ENCODE data around the gene DCDC2B. TPM values are rescaled to one million over a fixed set of nuclear protein-coding genes. Genes with fewer than 3 reads are reported as not detected.

Gene DCDC2B
- total and polyA plus RNA-seq, 9 donors = 0.15 to 1.1 (median 0.34) TPM; not detected in 1

GRCh38 chr1:32241001-32241763 is 32.3 kb downstream of the DCDC2B start:
- Histone ChIP-seq H3K4me3 (ENCODE audit: low read length) (peak overlapping the region; percentile 78), H3K4me1 (ENCODE audit: control insufficient read depth, insufficient read depth, low read length) (peaks cover 37% of the 10 kb centered on the region), H3K36me3 (ENCODE audit: control insufficient read depth, insufficient read depth, low read length) (peaks cover 6% of the 10 kb centered on the region), H3K27me3 (ENCODE audit: control insufficient read depth, insufficient read depth, low read length) (no peaks in the 10 kb centered on the region), H3K27ac (ENCODE audit: low read length) (peak overlapping the region; percentile 91), H3K9me3 (replicated peaks; ENCODE audit: control insufficient read depth, low read depth, low read length) (no peaks in the 10 kb centered on the region)
- under 1% methylated on average over 52 of the region's 55 CpGs for WGBS (ENCODE audit: insufficient coverage)
- DNase-seq = peak; percentile 86

DNA sequence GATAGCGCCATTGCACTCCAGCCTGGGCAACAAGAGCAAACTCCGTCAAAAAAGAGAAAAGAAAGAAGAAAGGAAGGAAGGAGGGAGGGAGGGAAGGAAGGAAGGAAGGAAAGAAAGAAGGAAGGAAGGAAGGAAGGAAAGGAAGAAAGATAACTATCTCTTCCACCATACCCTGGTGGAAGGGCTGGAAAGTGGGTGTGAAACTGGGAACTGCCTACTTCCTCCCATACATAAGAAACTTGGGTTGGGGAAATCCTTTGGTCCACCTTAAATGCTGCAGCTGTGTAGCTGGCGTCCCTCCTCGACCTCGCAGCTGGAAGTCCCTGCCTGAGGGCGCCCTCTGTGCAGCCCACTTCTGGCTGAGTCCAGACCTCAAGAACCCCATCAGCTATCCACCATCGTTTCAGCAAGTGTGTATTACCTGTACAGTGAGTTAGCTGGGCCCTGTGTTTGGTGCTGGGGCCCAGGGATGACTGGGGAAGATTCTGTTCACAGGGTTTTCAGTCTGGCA is 33.5 kb downstream of the DCDC2B start:
- Histone ChIP-seq H3K4me1 (ENCODE audit: control insufficient read depth, insufficient read depth, low read length) (peaks cover 46% of the 10 kb centered on the region), H3K27me3 (ENCODE audit: control insufficient read depth, insufficient read depth, low read length) (no peaks in the 10 kb centered on the region), H3K9me3 (replicated peaks; ENCODE audit: control insufficient read depth, low read depth, low read length) (no peaks in the 10 kb centered on the region), H3K36me3 (ENCODE audit: control insufficient read depth, insufficient read depth, low read length) (peaks cover 4% of the 10 kb centered on the region), H3K4me3 (ENCODE audit: low read length) (no peak overlapping the region), H3K27ac (ENCODE audit: low read length) (peak overlapping the region; percentile 7)
- DNase-seq = peak; percentile 85
- WGBS (ENCODE audit: insufficient coverage) = 80% methylated on average over 1 of the region's 7 CpGs

- Histone ChIP-seq H3K4me3 (ENCODE audit: low read length) (no peak within 1 kb of the TSS), H3K4me1 (ENCODE audit: control insufficient read depth, insufficient read depth, low read length) (peaks cover 48% of the 10 kb centered on the region), H3K36me3 (ENCODE audit: control insufficient read depth, insufficient read depth, low read length) (no peaks in the 10 kb centered on the region), H3K27me3 (ENCODE audit: control insufficient read depth, insufficient read depth, low read length) (peaks cover 2% of the 10 kb centered on the region), H3K9me3 (replicated peaks; ENCODE audit: control insufficient read depth, low read depth, low read length) (no peaks in the 10 kb centered on the region), H3K27ac (ENCODE audit: low read length) (peak within 1 kb of the TSS; percentile 82)
- WGBS (ENCODE audit: insufficient coverage) = 41% methylated on average over 2 of the region's 3 CpGs
- DNase-seq = peak; percentile 70
Measured at GRCh38 chr1:32246888-32247273, 38.0 kb downstream of the DCDC2B start, which contains the start of gene FAM167B. Gene FAM167B (plus strand): TSS chr1:32247222. CDS start chr1:32247422, 200 bp downstream.

GRCh38 chr1:32247452-32247851 is 38.6 kb downstream of the DCDC2B start:
- no peak for DNase-seq
- H3K27ac ChIP-seq (ENCODE audit: low read length) = peak overlapping the region; percentile 82
- WGBS (ENCODE audit: insufficient coverage) = 43% methylated on average over 8 of the region's 12 CpGs
- peaks cover 46% of the 10 kb centered on the region for H3K4me1 ChIP-seq (ENCODE audit: control insufficient read depth, insufficient read depth, low read length)
- no peaks in the 10 kb centered on the region for H3K36me3 ChIP-seq (ENCODE audit: control insufficient read depth, insufficient read depth, low read length)
- no peak overlapping the region for H3K4me3 ChIP-seq (ENCODE audit: low read length)
- H3K27me3 ChIP-seq (ENCODE audit: control insufficient read depth, insufficient read depth, low read length) = peaks cover 2% of the 10 kb centered on the region
- H3K9me3 ChIP-seq (replicated peaks; ENCODE audit: control insufficient read depth, low read depth, low read length) = no peaks in the 10 kb centered on the region

GRCh38 chr1:32247983-32248889 is 39.3 kb downstream of the DCDC2B start:
- peaks cover 2% of the 10 kb centered on the region for H3K27me3 ChIP-seq (ENCODE audit: control insufficient read depth, insufficient read depth, low read length)
- no peak overlapping the region for H3K4me3 ChIP-seq (ENCODE audit: low read length)
- no peaks in the 10 kb centered on the region for H3K36me3 ChIP-seq (ENCODE audit: control insufficient read depth, insufficient read depth, low read length)
- peak overlapping the region; percentile 82 for H3K27ac ChIP-seq (ENCODE audit: low read length)
- whole genome bisulfite sequencing (ENCODE audit: insufficient coverage) = 3% methylated on average over 15 of the region's 31 CpGs
- no peaks in the 10 kb centered on the region for H3K9me3 ChIP-seq (replicated peaks; ENCODE audit: control insufficient read depth, low read depth, low read length)
- DNase-seq = peak; percentile 68
- peaks cover 44% of the 10 kb centered on the region for H3K4me1 ChIP-seq (ENCODE audit: control insufficient read depth, insufficient read depth, low read length)

GRCh38 chr1:32249831-32250525 is 41.1 kb downstream of the DCDC2B start:
- WGBS (ENCODE audit: insufficient coverage) = 37% methylated on average over 7 of the region's 9 CpGs
- DNase-seq = peak; percentile 64
- Histone ChIP-seq H3K27ac (ENCODE audit: low read length) (peak overlapping the region; percentile 90), H3K4me3 (ENCODE audit: low read length) (no peak overlapping the region), H3K9me3 (replicated peaks; ENCODE audit: control insufficient read depth, low read depth, low read length) (no peaks in the 10 kb centered on the region), H3K27me3 (ENCODE audit: control insufficient read depth, insufficient read depth, low read length) (peaks cover 2% of the 10 kb centered on the region), H3K4me1 (ENCODE audit: control insufficient read depth, insufficient read depth, low read length) (peaks cover 44% of the 10 kb centered on the region), H3K36me3 (ENCODE audit: control insufficient read depth, insufficient read depth, low read length) (no peaks in the 10 kb centered on the region)

GRCh38 chr1:32250893-32251716 is 42.2 kb downstream of the DCDC2B start, which contains the start of gene LCK:
Gene LCK (plus strand): TSS chr1:32251265. CDS start chr1:32274330, 23,065 bp downstream.
- peak within 1 kb of the TSS; percentile 90 for H3K27ac ChIP-seq (ENCODE audit: low read length)
- no peaks in the 10 kb centered on the region for H3K36me3 ChIP-seq (ENCODE audit: control insufficient read depth, insufficient read depth, low read length)
- H3K27me3 ChIP-seq (ENCODE audit: control insufficient read depth, insufficient read depth, low read length) = peaks cover 2% of the 10 kb centered on the region
- 60% methylated on average over 24 of the region's 25 CpGs for WGBS (ENCODE audit: insufficient coverage)
- H3K4me3 ChIP-seq (ENCODE audit: low read length) = peak within 1 kb of the TSS; percentile 9
- H3K9me3 ChIP-seq (replicated peaks; ENCODE audit: control insufficient read depth, low read depth, low read length) = no peaks in the 10 kb centered on the region
- H3K4me1 ChIP-seq (ENCODE audit: control insufficient read depth, insufficient read depth, low read length) = peaks cover 43% of the 10 kb centered on the region
- no peak for DNase-seq

GRCh38 chr1:32255072-32256071 is 46.5 kb downstream of the DCDC2B start:
- WGBS (ENCODE audit: insufficient coverage) = 83% methylated on average over 1 of the region's 10 CpGs
- no peak overlapping the region for H3K4me3 ChIP-seq (ENCODE audit: low read length)
- no peaks in the 10 kb centered on the region for H3K36me3 ChIP-seq (ENCODE audit: control insufficient read depth, insufficient read depth, low read length)
- no peaks in the 10 kb centered on the region for H3K9me3 ChIP-seq (replicated peaks; ENCODE audit: control insufficient read depth, low read depth, low read length)
- no peak for DNase-seq
- peaks cover 15% of the 10 kb centered on the region for H3K4me1 ChIP-seq (ENCODE audit: control insufficient read depth, insufficient read depth, low read length)
- H3K27me3 ChIP-seq (ENCODE audit: control insufficient read depth, insufficient read depth, low read length) = no peaks in the 10 kb centered on the region
- no peak overlapping the region for H3K27ac ChIP-seq (ENCODE audit: low read length)
